Activated T-cell treated with anti-CD3 and anti-CD28 coated beads, Interleukin-2, amount 50 U/mL, for 1 hour (primary cell): ENCODE results near the gene KIF1A.

Experiments
- DNase-seq: peaks from one replicate; pipeline ENCODE4 v3.0.0-alpha.2; 2020

The KIF1A gene

DNA sequence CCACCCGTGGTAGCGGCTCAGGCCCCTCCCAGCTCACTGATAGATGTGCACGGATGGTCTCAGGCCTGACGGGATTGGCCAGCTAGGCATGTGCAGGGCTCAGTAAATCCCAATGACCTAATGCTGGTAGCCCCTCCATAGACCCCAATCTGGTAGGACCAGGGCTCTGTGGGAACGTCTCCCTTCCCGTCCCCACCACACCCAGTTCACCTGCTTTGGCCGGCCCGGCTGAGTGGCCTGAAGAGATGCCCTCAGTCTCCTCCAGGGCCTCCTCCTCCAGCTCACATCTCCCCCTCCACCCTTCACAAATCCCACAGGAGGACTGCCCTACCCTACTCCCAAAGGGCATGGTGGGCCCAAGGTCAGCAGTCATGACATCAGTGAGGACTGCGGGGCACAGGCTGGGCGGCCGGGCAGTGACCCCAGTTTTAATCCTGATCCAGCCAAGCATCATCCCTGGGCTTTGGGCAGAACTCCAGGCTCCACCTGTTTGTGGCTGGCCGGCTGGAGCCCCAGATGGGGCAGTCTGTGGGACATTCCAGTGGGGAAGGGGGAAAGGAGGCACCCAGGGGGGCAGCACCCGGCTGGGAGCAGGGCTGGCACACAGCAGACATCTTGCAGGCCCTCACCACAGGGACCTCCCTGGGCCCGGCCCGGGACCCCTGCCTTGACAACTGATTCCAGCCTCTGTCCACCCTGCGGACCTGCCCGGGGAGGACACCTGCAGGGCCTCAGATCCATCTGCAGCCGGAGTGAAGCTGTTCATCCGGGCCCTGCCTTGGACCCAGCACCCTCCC lies 2.3 kb downstream of the KIF1A start:
- no peak for DNase-seq

DNA sequence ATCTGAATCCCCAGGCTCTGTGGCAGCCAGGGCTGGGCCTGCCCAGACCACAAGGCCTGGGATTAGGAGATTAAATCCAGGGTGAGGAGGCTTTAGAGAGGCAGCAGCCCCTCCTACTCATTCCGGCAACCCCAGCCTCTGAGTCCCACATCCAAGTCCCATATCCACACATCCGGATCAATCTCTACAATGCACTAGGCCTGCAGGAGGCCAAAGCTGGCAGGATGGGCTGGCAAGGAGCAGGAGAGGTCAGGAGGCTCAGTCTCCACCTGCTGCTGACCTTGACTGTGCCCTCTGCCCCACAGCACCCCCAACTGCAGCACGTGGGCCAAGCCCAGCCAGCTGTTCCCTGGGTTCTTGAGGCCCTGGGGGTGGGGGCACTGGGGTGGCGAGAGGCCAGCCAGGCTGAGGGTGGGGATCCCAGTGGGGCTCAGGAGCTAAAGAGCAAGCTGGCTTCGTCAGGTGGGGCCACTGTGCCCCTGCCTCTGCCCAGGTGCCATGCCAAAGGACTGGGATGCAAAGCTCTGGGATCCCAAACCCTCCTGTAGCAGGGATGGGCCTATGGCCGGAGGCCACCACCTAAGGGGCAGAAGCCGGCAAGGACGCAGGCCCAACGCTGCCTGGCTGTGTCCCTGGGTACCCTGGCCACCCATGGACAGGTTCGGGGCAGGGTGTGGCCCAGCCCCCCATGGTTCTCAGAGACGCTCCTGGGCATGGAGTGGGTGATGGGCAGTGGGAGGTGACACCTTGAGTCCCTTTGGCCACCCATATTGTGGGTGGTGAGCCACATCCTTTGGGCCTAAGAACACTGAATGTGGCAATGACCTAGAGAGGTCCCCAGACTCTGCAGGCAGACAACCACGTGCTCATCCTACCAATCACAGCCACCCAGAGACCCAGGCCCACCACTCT lies 3.2 kb downstream of the KIF1A start:
- DNase-seq = peak; percentile 9

DNA sequence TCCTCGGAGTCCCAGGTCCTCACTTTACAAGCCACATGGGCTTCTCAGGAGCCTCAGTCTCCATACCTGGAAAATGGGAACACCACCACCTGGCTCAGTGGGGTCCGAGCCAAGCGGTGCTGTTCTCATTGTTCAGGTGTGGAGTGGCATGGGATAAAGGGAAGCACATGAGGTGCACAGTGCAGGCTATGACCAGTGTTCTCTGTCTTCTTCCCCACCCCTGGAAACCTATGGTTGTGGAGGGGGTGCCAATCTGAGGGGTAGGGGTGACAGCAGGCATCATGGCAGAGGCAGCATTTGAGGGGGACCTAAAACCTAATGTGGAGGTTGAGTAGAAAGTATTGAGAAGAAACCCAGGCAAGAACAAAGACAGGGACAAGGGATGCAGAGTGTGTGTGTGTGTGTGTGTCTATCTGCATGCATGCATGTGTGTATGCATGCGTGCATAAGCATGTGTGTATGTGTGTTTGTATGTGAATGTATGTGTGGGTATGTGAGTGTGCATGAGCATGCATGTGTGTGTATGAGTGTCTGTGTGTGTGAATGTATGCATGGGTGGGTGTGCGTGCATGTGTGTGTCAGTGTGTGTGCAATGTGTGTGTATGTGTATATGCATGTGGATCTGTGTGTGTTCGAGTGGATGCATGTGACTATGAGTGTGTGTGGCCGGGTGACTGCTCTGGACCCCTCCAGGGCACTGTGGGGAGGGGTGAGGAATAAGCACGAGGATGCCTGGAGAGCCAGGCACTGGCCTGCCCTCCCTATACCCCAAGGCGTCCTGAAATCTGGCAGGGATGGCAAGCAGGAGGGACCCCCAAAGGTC lies 4.0 kb downstream of the KIF1A start:
- DNase-seq = peak; percentile 7

DNA sequence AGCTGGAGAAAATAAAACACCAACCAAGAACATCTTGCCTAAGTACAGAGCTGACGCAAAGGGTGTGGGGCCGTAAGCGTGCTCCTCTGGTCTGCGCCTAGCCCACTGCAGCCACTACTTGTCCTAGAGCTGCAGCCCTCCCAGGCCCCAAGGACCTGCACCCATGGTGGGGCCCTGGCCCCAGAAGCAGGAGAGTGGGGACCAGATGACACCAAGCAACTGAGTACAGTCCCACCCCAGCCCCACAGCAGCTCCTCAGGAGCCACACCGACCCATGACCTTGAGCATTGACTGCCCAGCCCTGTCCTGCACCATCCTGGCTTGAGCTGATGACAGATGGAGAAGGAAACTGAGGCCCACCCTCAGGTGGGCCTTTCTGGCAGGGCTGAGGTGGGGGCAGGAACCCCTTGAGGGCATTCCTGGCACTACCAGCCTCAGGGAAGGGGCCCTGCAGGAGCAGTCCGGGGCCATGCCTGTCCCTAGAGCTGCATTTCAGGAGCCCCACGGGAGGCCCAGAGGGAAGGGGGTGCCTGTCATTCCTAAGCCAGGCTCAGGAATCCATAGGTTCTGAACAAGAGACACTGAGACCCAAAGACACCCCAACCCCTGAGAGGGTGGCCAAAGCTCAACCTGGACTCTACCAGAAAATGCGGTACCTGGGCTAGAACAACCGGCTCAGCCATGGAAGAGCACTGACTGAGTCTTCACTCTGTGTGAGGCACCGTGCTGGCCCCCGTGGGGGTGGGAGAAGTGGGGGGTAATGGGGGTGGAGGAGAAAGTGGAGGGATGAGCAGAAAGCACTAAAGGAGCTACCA lies 4.9 kb downstream of the KIF1A start:
- peak; percentile 14 for DNase-seq

DNA sequence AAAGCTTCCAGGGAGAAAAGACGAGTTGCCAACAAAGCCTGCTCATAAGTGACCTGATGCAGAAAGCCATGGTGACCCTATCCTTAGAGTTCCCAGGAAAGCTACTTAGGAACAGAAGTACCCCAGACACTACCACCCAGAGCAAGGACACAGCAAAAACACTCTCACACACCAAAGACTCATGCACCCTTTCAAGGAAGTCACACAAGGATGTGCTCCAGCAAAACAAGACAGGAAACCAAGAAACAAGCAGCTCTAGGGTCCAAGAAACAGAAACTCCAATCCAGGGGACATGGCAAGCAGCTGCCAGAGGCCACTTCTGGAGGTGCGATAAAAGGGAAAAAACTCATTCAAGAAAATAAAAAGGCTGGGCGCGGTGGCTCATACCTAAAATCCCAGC lies 5.7 kb downstream of the KIF1A start:
- no peak for DNase-seq

DNA sequence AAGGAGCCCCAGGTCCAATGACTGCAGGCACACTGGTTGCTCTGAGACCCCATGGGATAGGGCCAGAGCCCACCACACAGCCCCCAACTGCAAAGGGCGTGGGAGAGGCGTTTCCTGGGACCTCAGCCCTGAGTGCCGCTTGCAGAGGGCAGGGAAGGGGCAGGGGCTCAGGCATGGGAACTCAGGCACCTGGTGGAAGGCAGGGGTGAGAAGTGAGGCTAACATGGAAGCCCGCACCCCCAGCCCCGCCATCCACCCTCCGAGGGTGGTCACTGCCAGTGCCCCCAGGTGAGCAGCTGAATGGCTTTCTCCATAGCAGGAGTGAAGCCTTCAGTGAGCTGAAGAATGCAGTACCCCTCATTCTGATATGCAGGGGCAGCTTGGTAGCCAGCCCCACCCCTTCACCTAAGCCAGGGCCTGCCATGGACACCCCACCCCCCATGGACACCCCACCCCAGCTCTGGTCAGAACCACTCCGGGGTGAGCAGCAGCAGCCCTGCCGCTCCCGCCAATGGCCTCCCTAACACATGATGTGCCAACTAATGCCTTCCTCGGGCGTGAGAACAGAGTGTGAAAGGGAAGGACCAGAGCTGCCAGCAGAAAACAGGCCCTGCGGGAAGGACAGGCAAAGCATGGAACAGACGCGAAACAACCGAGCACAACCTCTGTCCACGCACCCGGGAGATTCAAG lies 6.6 kb downstream of the KIF1A start:
- DNase-seq = peak; percentile 9

DNA sequence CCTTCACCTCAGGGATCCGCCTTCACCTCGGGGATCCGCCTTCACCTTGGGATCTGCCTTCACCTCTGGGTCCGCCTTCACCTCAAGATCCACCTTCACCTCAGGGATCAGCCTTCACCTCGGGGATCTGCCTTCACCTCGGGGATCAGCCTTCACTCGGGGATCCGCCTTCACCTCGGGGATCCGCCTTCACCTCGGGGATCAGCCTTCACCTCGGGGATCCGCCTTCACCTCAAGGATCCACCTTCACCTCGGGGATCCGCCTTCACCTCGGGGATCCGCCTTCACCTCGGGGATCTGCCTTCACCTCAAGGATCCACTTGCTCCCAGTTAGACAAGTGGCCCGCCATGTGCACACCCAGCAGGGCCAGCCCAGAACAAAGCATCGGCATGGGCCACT lies 7.3 kb downstream of the KIF1A start:
- DNase-seq = no peak

DNA sequence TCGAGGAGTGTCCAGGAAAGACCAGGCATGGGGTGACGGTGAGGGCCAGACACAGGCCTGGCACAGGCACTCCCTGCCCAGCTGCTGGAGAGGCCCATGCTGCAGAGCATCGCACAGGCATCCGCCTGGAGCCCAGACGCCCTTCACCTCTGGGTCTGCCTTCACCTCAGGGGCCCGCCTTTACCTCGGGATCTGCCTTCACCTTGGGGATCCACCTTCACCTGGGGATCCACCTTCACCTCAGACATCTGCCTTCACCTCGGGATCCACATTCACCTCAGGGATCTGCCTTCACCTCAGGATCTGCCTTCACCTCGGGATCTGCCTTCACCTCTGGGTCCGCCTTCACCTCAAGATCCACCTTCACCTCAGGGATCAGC lies 7.7 kb downstream of the KIF1A start:
- peak; percentile 11 for DNase-seq

DNA sequence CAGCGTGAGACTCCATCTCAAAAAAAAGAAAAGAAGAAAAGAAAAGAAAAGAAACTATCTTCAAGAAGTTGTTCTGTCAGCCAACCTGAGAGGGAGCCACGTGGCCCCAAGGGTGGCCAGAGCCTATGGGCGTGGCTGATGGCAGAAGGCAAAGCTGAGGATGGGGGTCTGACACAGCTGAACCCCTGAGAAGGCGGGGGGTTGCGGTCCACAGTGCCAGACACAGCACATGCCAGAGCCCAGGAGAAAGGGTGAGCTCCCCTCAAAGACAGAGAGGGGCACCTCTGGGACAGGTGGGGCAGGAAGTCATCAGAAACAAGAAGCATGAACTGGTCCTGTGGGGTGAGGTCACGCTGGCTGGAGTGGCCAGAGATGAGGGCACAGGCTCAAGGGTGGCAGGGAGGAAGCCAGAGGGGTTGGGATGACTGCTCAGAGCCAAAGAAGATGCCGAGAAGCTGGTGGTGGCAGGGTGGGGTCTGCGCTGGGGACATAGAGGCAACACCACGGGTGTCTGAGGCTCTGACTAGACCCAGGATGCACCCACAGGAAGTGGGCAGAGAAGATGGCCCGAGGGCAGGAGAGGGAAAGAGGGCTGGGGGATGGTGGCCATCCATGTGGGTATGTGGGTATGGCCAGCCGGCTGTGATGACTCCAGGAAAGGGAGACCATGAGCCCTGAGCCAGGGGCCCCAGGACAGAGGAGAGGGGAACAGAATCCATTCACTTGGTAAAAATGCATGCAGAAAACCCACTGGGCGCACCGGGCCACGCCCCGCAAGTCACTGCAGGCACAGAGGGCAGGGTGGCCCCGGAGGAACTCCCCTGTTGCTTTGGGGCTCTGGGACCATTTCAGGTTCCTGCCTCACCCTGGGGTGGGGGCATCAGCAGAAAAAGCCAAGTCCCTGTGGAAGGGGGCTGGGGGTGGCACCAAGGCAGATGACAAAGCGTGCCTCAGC lies 8.4 kb downstream of the KIF1A start:
- DNase-seq = peak; percentile 8

DNA sequence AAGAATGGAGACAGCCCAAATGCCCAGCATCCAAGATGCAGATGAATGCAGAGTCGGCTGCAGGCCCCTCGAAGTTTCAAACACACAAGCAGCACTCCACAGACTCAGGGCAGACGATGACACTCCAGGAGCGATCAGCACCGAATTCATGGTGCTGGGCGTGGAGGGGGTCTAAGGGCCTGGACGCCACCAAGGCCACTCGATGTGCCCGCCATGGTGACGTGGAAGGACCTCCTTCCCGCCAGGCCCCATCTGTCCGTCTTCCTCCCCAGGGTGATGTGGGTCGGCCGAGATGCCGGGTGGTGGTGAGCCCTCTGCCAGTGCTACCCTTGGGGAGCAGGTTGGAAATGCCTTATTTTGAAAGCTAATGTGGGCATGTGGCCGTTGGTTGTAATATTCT lies 9.4 kb downstream of the KIF1A start:
- DNase-seq = peak; percentile 8

DNA sequence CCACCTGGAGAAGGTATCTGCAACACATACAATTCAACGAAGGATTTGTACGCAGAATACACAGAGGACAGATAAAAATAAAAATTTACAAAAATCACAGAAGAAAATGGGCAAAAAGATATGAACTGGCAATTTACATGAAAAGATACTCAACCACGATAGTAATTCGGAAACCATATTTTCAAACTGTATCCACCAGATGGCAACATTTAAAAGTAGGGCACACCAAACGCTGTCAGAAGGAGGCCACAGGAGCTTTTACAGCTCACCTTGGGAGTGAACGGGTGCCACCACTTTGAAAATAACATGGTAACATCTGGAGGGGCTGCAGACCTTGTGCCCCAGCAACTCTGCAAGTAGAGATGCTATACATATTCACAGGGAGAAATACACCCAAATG lies 9.8 kb downstream of the KIF1A start:
- DNase-seq = no peak

DNA sequence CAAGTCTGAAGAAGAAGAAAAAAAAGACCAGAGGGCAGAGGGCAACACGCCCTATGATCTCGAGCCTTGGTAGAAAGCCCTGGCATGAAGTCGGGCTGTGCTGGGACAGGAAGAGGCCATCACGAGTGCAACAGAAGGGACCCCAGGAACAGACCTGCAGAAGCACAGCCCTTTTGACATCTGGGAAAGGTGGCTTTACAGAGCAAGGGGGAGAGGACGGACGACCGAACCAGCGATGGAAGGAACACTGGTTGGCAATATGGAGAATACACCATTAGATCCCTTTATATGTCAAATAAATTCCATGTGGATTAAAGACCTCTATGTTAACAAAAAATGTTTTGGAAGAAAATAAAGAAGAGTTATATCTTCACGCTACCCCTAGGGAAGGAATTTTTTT lies 10.7 kb downstream of the KIF1A start:
- DNase-seq = no peak

DNA sequence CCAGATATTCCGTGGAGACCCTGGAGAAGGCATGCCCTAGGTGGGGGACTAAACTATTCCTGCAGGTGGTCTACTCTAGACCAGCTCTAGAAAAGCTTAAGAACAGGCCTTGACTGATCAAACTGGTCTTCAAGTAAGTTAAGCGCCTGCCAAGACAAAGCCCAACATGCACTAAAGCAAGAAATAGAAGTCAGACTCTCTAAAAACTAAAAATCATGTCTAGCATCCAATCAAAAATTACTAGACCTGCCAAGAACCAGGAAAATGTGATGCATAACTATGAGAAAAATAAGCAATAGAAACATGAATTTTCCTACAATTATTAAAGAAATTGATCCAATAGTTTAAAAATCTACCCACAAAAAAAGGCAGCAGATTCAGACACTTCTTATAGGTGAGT lies 13.6 kb downstream of the KIF1A start:
- DNase-seq = no peak

DNA sequence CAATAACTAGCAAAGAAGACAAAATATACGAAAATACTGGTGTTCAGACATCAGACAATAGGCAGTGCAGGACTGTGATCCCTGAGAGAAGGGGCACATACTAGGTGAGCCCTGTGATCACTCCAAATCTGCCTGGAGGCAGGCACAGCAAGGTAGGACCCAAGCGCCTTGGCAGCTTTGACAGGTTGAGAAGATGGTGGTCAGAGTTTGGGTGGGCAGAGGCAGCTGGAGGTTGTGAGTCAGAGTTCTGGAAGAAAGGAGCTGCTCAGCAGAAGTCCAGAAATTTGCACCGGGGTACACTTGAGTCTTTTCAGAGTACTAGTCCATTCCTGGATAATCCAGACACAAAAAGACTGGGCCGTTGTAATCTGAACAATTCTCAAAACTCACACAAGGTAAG lies 14.0 kb downstream of the KIF1A start:
- DNase-seq = no peak

DNA sequence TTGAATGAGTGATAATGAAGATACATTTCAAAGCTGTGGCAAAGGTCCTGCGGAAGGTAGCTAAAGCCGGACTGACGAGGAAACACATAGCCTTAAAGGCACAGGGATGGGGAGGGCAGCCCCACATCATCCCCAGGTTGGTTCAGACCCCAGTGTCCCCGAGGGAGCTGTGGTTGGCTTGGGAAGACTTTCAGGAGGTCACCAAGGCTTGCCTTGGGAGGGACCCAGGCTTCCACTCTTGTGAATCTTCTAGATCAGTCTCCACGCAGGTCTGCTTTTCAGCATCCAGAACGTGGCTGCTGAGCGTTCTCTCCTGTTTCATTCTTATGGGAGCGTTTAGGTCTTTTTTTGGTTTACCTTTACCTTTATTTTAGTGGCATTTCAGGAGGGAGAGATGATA lies 16.8 kb downstream of the KIF1A start:
- DNase-seq = no peak

DNA sequence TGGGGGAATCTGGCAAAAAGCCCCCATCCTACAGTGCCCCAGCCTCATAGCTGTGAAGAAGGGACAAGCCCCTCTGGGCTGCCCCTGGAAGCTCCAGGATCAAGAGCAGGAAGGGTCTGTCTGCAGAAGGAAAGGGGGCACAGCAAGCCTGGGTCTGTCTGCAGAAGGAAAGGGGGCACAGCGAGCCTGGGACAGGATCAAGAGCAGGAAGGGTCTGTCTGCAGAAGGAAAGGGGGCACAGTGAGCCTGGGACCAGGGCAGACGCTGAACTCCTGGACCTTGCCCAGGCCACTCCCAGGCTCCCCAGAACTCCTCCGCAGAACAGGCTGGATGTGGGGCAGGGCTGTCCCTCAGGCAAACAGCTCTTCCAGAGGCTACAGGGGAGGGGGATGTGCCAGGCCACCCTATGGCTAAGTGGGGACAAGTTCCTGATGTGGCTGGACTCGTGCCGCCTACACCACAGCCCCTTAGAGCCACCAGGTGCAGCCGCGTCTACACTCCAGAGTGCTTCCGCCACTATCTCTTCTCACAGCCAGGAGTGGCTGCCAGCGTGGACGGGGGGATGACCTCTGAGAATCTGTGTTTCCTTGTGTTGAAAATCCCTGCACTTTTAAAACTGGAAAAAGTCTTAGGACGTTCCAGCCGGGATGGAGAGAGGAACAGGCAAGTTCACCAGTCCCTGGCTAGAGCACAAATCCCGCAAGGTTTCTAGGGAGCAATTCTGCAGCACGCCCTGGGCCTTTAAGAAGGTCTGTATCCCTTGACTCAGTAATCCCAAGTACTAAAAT lies 20.8 kb downstream of the KIF1A start:
- peak; percentile 6 for DNase-seq

DNA sequence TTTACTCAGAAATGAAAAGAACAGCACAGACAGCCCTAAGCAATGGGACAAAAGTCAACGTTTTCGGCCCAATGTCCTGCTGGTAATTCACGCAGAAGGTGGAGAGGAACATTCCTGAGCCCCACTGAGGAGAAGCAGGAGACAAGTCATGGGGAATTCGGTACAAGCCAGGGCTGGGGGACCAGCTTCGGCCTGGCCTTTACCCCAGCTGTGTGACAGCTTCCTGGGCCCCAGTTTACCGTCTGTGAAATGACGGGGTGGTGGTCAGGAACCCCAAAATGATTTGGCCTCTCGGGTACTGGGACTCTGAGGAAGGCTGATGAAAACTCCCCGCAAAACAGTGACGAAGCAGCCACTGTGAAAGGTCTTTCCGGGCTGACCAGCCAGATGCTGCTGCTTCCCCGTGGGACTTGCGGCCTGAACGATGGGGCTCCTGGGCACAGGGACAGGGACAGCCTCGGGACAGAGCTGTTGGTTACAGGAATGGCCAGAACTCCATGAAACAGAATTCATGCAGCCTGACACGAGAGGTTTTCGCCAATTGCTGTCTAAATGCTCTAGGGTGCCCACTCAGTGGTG lies 21.6 kb downstream of the KIF1A start:
- DNase-seq = peak; percentile 8

DNA sequence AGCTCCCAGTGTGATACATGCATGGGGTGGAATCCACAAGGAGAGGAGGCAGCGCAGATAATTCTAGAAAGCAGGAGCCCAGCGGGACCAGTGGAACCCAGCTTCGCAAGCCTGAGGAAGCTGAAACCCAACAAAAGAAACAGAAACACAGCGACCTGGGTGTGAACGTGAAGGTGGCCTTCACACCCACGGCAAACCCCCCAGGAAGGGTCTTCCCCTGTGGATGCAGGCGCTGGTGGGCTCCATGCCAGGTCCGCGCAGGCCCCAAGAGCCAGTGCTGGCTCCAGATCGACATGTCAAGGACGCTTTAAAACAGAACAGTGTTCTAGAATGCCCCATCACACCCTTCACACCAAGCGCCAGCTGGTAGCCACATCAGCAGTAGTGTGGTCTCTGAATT lies 22.1 kb downstream of the KIF1A start:
- DNase-seq = peak; percentile 8

DNA sequence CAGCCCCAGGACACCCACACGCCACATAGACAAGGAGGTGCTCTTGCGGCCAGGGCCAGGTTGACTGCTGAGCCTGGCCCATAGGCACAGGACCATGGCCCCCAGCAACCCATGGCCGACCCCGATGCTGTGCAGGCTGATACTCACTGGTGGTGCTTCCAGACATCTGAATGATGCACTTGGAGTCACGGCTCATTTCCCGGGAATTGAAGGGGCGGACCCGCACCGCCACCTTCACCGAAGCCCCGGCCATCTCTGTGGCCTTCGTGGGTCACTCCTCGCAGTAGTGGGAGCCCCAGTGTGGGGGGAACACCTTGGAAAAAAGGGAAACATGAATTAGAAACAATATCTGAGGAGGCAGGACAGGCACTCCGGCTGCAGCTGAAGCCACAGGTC lies 22.5 kb downstream of the KIF1A start:
- DNase-seq = no peak
